ENCODE results near the gene CCDC107.

CCDC107 gene

DNA sequence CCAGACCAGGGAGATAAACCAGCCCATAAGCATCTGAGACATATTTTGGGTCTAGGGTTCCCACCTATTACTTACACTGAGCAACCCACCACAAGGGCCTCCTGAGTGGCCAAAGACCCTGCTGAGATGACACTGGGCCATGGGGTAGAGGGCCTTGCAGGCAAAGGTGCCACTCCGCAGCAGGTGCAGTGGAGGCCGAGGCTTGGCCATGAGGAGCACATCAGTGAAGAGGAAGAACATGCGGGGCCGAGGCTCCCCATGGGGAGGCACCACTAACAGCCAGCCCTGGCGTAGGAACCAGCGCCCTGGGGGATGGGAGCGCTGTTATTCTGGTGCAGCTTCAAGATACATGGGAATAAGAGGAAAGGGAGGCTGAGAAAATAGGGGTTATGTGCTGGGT lies 4.3 kb downstream of the CCDC107 start:
- DNase-seq, result no peak

DNA sequence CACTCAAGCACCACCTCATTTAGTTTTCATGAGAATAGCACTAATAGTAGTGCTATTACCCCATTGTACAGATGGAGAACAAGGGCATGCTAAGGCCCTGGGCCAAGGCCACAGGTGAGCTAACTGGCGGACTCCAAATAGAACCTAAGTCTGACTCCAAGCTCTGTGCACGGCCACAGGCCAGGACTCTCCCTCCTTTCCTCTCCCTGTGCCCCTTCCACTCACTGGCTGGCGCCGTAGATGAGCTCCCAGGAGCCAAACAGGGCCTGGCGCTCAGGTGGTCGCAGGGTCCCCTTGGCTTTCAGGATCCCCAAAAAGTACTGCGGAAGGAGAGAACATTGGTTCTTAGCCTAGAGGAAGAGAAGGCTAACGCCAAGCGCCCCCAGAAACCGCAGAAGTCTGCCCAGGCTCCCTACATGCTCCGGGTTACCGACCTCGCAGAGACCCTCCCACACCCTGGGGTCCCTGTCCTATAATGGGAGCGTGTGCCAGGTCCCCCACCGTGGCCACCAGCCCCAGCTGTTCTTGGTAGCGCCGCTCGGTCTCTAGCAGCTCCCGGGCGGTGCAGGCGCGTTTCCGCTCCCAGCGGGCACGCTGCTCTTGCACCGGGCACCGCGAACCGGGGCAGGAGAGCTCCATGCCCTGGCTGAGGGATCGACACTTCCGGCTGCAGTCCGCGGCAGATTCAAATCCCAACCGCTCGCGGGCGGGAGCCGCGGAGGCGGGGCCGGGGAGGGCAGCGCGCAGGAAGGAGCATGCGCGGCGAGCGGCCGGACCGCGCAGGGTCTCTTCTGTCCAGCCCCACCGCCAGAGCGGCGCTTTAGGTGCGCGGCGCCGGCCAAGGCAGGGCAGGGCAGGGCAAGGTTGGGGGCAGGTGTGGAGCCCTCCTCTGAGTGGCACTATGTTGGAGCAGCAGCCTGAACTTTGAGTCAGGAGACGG lies 6.7 kb downstream of the CCDC107 start, which contains the start of gene ARHGEF39:
Gene ARHGEF39 (minus strand): TSS at position 665 of the 940 bp plus-strand sequence. CDS start 26 bp downstream, at position 639.
- DNase-seq, result peak; percentile 77

GRCh38 chr9:35665471-35665818 lies 7.4 kb downstream of the CCDC107 start:
- DNase-seq, result no peak

DNA sequence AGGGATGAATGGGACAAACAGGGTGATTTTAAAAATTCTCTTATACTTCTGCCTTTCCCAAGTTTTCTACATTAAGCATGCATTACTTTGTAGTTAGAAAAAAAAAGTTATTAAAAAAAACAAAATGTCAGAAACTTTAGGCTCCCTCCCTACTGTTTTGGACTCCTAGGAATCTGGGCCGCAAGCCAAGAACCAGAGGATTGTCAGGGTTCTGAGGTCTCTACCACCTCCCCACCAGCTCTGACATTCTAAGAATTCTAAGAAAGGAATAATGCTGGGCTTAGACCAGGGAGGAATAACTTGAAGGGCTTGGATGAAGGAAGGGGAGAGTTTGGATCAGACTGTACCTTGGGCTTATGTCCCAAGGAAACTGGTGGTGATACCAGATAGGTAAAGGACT lies 8.0 kb downstream of the CCDC107 start:
- no peak for DNase-seq

DNA sequence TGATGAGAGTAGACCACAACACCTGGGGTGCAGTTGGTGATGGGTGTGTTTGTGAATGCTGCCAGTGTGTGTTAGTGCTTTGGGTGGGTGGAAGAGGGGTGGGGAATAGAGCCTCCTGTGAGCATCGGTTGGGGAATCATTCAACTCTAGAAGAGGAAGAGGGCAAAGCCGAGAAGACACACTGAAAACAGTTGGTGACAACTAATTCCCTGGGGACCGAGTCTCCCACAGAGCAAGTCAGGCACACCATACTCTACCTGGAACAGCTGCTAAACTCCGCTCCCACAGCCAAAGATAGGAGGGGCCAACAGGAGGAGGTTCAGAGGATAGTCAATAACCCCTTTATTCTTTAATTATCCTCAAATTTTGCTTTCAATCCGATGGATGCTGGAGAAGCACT lies 8.5 kb downstream of the CCDC107 start:
- no peak for DNase-seq

- no peak for DNase-seq
Observed at GRCh38 chr9:35667939-35668338, 9.8 kb downstream of the CCDC107 start.

DNA sequence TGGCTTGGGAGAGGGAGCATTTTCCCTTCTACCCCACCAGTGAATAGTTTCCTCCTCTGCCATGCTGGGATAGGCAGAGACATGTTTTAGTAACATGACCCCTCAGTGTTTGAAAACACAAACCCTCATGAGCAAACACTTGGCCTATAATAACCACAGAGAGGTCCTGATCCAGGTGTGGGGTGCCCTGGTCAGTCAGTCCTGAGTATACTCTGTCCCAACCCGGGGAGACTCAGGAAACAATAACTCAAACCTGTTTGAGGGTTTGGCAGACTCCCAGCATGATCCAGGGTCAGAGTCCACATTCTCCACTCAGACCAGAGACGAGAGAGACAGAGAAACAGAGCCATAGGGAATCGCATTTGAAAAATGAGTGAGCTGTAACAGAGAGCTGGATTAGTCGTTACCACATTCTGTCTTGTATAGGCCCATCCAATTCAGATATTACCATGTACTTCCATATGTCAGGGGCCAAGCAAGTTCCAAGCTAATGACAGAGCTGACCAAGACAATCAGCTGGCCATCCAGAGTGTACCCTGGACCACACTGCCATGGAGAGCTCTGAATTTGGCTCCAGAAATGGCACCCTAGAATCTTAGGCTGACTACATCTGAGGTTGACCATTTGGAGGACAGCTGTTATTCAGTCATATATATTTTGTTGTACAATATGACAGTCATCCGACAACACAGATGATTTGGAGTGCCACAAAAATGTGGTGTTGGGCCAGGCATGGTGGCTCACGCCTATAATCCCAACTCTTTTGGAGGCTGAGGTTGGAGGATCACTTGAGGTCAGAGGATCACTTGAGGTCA lies 11.4 kb downstream of the CCDC107 start:
- DNase-seq, result no peak

- no peak for DNase-seq
Observed at GRCh38 chr9:35673132-35674024, 15.3 kb downstream of the CCDC107 start, which contains the start of gene CA9. Gene CA9 (plus strand): TSS chr9:35673928. CDS start chr9:35673960, 32 bp downstream.

DNA sequence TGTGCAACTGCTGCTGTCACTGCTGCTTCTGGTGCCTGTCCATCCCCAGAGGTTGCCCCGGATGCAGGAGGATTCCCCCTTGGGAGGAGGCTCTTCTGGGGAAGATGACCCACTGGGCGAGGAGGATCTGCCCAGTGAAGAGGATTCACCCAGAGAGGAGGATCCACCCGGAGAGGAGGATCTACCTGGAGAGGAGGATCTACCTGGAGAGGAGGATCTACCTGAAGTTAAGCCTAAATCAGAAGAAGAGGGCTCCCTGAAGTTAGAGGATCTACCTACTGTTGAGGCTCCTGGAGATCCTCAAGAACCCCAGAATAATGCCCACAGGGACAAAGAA lies 15.9 kb downstream of the CCDC107 start:
- DNase-seq, result no peak

DNA sequence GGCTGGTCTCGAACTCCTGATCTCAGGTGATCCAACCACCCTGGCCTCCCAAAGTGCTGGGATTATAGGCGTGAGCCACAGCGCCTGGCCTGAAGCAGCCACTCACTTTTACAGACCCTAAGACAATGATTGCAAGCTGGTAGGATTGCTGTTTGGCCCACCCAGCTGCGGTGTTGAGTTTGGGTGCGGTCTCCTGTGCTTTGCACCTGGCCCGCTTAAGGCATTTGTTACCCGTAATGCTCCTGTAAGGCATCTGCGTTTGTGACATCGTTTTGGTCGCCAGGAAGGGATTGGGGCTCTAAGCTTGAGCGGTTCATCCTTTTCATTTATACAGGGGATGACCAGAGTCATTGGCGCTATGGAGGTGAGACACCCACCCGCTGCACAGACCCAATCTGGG lies 17.1 kb downstream of the CCDC107 start:
- DNase-seq, result no peak

- no peak for DNase-seq
Observed at GRCh38 chr9:35675732-35676392, 17.8 kb downstream of the CCDC107 start.

DNA sequence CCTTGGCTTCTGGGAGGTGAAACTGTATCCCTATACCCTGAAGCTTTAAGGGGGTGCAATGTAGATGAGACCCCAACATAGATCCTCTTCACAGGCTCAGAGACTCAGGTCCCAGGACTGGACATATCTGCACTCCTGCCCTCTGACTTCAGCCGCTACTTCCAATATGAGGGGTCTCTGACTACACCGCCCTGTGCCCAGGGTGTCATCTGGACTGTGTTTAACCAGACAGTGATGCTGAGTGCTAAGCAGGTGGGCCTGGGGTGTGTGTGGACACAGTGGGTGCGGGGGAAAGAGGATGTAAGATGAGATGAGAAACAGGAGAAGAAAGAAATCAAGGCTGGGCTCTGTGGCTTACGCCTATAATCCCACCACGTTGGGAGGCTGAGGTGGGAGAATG lies 21.0 kb downstream of the CCDC107 start:
- no peak for DNase-seq

DNA sequence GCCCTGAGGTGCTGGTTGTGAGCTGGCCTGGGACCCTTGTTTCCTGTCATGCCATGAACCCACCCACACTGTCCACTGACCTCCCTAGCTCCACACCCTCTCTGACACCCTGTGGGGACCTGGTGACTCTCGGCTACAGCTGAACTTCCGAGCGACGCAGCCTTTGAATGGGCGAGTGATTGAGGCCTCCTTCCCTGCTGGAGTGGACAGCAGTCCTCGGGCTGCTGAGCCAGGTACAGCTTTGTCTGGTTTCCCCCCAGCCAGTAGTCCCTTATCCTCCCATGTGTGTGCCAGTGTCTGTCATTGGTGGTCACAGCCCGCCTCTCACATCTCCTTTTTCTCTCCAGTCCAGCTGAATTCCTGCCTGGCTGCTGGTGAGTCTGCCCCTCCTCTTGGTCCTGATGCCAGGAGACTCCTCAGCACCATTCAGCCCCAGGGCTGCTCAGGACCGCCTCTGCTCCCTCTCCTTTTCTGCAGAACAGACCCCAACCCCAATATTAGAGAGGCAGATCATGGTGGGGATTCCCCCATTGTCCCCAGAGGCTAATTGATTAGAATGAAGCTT lies 21.8 kb downstream of the CCDC107 start:
- no peak for DNase-seq

GRCh38 chr9:35680331-35681105 lies 22.4 kb downstream of the CCDC107 start:
- no peak for DNase-seq

DNA sequence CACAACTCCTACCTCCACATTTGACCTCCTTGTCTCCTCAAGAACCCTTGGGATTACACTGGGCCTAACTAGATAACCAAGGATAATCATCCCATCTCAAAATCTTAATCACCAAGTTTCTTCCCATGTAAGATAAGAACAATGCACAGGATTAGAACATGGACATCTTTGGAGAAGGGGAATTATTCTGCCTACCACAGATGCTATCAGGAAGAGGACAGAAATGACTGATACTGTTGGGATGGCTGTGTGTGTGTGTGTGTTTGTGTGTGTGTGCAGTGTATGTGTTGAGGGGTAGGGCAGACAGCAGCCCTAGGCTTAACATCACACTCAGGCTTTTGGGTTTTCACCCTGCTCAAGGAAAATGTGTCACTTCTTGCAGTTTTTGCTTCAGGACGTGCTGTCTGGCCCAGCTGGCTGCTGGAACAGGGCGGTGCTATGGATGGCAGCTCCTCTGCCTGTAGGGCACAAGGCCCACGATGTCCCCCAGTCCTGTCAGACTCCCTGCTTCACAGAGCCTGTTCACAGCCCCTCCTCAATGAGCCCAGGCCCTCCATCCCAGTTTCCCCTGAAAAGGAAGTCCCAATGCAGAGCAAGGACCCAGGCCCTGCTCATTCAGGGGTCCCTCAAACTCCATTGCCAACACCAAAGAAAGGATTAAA lies 23.4 kb downstream of the CCDC107 start:
- DNase-seq, result no peak

DNA sequence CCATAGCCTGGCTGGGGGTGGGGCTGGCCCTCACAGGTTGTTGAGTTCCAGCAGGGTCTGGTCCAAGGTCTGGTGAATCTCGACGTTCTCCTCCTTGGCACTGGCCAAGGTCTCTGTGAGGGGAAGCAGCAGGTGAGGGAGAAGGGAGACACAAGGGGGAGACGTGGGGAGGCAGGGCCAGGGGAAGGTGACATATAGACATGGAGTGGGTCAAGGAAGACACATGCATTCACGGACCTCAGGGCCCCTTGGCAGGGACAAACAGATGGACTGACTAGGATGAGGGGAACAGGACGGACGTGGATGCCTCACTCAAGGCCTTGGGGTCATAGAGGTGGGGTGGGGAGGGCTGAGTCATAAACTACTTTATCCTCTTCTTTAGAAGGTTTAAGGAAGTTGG lies 24.0 kb downstream of the CCDC107 start:
- no peak for DNase-seq

DNA sequence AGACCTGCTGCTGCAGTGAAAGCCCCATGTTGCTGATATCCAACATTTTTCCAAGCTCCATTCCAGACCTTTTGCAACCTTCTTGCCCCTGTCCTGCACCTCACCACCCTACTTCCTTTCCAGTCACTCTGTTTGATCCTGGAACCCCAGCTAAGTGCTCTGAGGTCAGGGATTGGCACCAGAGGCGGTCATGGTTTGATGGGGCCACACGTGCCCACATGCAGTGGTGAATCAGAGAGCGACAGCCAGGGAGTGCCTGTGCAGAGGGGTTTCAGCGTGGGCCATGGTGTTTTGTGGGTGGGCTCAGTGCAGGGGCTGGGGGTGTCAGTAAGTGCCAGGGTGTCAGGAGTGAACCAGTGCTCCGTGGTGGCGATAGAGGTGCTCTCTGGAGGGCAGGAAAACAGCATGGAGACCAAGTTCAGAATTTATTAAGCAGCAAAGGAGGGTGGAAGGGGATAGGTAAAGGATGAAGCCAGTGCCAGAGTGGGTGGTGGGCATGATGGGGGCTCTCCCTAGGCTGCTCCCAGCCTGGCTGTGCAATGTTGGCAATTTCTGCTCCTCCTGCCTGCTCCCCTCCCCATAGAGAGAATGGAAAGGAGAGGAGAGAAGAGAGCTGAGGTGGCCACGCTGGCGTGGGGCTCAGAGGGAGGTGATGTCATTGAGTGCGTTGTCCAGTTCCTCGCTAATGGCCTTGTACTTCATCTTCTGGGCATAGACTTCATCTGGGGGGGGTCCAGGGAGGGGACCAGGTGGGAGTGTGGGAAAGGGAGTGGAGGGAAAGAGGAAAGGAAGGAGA lies 24.6 kb downstream of the CCDC107 start:
- no peak for DNase-seq

DNA sequence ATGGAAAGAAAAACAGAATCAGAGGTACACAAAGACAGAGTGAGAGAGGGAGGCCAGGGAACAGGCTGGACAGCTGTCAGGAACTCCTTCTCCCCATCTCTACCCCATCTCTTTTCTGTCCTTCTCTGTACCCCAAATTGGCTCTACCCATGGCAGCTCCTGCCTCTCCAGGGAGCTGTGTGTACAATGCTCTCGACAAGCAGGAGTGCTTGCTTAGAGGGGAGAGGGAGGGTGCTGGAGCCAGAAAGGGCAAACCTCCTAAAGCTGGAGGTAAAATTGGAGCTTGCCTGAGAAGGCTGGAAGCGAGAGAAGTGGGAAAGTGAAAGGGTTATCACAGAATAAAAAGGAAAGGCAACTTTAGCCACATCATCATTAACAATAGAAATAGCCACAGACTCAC lies 25.2 kb downstream of the CCDC107 start:
- DNase-seq, result no peak

DNA sequence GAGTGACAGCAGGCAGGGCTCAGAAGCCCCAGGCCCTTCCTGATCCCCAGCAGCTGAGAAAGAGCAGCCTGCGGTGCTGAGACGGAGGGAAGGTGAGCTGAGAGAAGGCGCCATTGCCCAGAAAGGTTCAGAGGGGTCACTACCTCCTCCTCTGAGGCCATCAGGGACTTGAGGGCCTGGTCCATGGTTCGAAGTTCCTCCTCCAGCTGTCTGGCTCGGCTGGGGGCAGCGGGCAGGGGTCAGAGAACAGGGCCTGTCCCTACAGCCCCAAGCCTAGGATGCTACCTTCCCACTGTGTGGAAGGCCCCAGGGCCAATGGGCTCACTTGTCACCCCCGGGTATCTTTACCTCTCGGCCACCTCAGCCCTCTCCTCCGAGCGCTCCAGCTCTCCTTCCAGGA lies 26.8 kb downstream of the CCDC107 start:
- DNase-seq, result no peak

GRCh38 chr9:35685506-35685905 lies 27.4 kb downstream of the CCDC107 start:
- DNase-seq, result no peak
